Rectal smooth muscle tissue (tissue), 1 donor: ENCODE measurements around the gene JSRP1.

Experiments used
- H3K27ac ChIP-seq: one replicate; pipeline ENCODE4 v1.7.0; 2013; ENCODE audit warnings: low read depth, low read length, inconsistent platforms
- H3K27me3 ChIP-seq: one replicate; pipeline ENCODE4 v1.7.0; 2013; ENCODE audit warnings: low read length; ENCODE audit not compliant: control insufficient read depth, insufficient read depth
- H3K36me3 ChIP-seq: one replicate; pipeline ENCODE4 v1.7.0; 2013; ENCODE audit warnings: low read length; ENCODE audit not compliant: control insufficient read depth, insufficient read depth
- H3K4me1 ChIP-seq: one replicate; pipeline ENCODE4 v1.7.0; 2013; ENCODE audit warnings: low read length; ENCODE audit not compliant: control insufficient read depth, insufficient read depth
- H3K4me3 ChIP-seq: one replicate; pipeline ENCODE4 v1.7.0; 2013; ENCODE audit warnings: low read length
- H3K9ac ChIP-seq: one replicate; pipeline ENCODE4 v1.7.0; 2013; ENCODE audit warnings: low read length

Gene JSRP1

DNA sequence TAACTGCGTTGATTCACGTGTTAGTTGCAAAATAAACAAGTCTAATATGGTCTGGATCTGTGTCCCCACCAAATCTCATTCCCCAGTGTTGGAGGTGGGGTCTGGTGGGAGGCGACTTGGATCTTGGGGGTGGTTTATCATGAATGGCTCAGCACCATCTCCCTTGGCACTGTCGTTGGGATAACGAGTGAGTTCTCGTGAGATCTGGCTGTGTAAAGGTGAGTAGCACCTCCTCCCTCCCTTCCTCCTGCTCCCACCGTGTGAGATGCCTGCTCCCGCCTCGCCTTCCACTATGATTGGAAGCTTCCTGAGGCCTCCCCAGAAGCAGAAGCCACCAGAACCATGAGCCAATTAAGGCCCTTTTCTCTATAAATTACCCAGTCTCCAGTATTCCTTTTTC, 20.9 kb upstream of the JSRP1 start:
- H3K9ac ChIP-seq: no peak overlapping the region
- H3K27ac ChIP-seq: no peak overlapping the region
- peaks cover 5% of the 10 kb centered on the region for H3K36me3 ChIP-seq
- peaks cover 12% of the 10 kb centered on the region for H3K4me1 ChIP-seq
- H3K27me3 ChIP-seq: no peaks in the 10 kb centered on the region
- no peak overlapping the region for H3K4me3 ChIP-seq

- Histone ChIP-seq H3K27ac (no peak overlapping the region), H3K9ac (no peak overlapping the region), H3K4me3 (no peak overlapping the region), H3K36me3 (peaks cover 8% of the 10 kb centered on the region), H3K4me1 (peaks cover 17% of the 10 kb centered on the region), H3K27me3 (no peaks in the 10 kb centered on the region)
Observed at GRCh38 chr19:2276429-2276986, 20.3 kb upstream of the JSRP1 start.

DNA sequence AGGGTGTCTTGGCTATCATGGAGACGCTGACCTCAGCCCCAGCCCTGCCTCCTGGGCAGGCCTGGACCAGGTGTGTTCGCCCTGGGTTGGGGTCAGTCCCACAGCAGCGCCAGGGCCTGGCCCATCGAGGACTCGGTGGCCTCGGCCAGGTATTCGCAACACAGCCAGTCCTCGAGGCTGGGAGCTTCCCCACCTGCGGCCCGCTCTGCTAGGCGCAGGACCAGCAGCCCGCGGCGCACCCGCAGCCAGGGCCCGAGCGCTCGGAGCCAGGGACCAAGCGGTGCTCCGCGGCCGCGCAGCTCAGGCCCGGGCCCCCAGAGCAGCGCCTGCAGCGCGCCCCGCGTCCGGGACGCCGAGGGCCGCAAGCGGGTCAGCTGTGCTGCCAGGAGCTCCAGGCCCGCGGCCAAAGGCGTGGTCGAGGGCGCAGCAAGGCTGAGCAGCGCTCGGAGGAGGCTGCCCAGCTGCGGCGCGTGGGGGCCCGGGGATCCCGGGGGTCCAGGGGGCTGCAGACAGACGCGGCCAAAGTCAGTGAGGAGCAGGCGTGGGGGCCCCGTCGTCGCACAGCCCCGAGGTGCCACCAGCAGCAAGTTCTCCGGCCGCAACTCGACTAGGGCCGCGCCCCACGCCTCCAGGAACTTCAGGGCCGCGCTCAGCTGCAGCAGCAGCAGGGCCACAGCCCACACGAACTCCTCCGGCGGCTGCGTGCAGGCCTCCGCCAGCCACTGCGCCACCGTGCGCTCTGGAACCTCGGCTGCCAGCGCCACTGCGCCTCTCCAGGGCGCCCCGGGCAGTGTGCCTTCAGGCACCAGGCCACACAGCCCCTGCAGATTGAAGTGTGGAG, 19.6 kb upstream of the JSRP1 start:
- Histone ChIP-seq H3K9ac (no peak overlapping the region), H3K36me3 (peaks cover 8% of the 10 kb centered on the region), H3K27ac (no peak overlapping the region), H3K4me3 (peak overlapping the region; percentile 19), H3K27me3 (no peaks in the 10 kb centered on the region), H3K4me1 (peaks cover 18% of the 10 kb centered on the region)

DNA sequence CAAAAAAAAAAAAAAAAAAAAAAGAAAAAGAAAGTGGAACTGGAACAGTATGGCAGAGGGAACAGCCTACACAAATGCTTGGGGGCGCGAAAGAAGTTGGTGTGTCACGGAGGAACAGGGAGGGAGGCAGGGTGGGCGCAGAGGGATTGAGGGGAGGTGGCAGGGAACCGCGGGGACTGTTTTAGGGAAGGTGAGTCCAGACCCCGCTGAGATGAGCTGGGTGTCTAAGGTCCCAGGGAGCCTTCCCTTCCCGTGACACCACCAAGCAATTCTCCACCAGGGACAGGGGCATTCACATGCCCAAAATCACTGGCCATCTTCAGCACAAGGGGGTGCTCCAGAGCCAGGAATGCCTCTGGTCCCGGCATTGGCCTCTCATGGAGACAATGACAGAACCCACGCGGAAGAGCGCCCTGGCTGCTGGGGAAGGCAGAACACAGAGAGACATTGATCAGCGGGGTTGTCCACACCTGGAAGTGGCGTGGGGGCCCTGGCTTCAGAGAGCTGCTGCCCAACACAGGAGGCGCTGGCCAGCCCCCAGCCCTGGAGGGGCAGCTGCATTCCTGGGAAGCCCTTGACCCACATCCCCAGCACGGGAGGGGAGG, 18.8 kb upstream of the JSRP1 start:
- Histone ChIP-seq H3K4me1 (peaks cover 18% of the 10 kb centered on the region), H3K27ac (no peak overlapping the region), H3K27me3 (no peaks in the 10 kb centered on the region), H3K36me3 (peaks cover 8% of the 10 kb centered on the region), H3K4me3 (peak overlapping the region; percentile 19), H3K9ac (no peak overlapping the region)

- H3K27ac ChIP-seq: peak overlapping the region; percentile 41
- H3K4me1 ChIP-seq: peaks cover 18% of the 10 kb centered on the region
- no peaks in the 10 kb centered on the region for H3K27me3 ChIP-seq
- H3K36me3 ChIP-seq: peaks cover 10% of the 10 kb centered on the region
- H3K9ac ChIP-seq: no peak overlapping the region
- H3K4me3 ChIP-seq: peak overlapping the region; percentile 2
Observed at GRCh38 chr19:2274185-2274711, 18.0 kb upstream of the JSRP1 start.

GRCh38 chr19:2273356-2274184, 17.4 kb upstream of the JSRP1 start:
- Histone ChIP-seq H3K36me3 (peaks cover 10% of the 10 kb centered on the region), H3K9ac (no peak overlapping the region), H3K27me3 (no peaks in the 10 kb centered on the region), H3K4me1 (peaks cover 18% of the 10 kb centered on the region), H3K4me3 (peak overlapping the region; percentile 49), H3K27ac (peak overlapping the region; percentile 68)

DNA sequence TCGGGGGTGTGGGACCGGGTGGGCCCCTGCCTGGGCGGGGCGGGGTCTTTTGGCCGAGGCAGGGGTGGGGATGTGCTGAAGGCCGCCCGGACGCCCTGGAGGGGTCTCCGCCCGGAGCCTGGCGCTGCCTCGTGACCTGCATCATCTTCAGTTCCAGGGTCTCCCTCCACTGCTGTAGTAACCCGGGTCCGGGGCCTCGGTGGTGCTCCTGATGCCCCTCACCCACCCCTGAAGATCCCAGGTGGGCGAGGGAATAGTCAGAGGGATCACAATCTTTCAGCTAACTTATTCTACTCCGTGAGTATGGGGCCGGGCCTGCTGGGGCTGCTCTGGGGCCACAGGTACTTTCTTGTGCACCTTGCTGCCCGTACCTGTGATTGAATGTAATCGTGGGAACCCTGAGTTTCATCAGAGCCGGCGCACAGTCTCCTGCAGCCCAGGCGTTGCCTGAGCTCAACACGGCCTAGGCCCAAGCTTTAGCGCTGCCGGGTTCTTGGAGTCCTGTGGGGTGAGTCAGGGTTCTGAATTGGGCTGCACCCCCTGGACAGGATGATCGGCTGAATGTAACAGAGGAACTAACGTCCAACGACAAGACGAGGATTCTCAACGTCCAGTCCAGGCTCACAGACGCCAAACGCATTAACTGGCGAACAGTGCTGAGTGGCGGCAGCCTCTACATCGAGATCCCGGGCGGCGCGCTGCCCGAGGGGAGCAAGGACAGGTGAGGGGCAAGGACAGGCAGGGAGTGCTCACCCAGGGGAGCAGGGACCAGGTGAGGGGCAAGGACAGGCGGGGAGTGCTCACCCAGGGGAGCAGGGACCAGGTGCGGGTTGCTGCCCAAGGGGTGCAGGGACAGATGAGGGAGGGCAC, 15.3 kb upstream of the JSRP1 start:
- peak overlapping the region; percentile 51 for H3K9ac ChIP-seq
- no peaks in the 10 kb centered on the region for H3K27me3 ChIP-seq
- peak overlapping the region; percentile 99 for H3K27ac ChIP-seq
- peaks cover 10% of the 10 kb centered on the region for H3K36me3 ChIP-seq
- H3K4me3 ChIP-seq: peak overlapping the region; percentile 89
- peaks cover 18% of the 10 kb centered on the region for H3K4me1 ChIP-seq

GRCh38 chr19:2270423-2271233, 14.4 kb upstream of the JSRP1 start:
- Histone ChIP-seq H3K4me3 (peak overlapping the region; percentile 89), H3K4me1 (peaks cover 18% of the 10 kb centered on the region), H3K27me3 (no peaks in the 10 kb centered on the region), H3K36me3 (peaks cover 10% of the 10 kb centered on the region), H3K27ac (peak overlapping the region; percentile 99), H3K9ac (peak overlapping the region; percentile 99)

DNA sequence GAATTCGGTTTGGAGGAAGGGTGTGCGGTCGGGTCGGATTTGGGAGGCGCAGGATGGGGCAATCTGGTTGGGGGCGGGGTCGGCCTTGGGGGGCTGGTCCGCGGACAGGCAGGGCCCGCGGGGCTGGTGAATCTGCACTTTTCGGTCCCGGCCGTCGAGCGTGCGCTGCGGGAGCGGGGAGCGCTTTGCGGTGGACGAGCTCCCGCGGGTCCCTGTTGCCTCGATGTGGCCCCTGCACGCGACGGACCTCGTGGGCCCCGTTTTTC, 13.9 kb upstream of the JSRP1 start:
- peak overlapping the region; percentile 99 for H3K27ac ChIP-seq
- H3K4me3 ChIP-seq: peak overlapping the region; percentile 89
- H3K36me3 ChIP-seq: peaks cover 10% of the 10 kb centered on the region
- H3K4me1 ChIP-seq: peaks cover 14% of the 10 kb centered on the region
- peak overlapping the region; percentile 99 for H3K9ac ChIP-seq
- no peaks in the 10 kb centered on the region for H3K27me3 ChIP-seq

DNA sequence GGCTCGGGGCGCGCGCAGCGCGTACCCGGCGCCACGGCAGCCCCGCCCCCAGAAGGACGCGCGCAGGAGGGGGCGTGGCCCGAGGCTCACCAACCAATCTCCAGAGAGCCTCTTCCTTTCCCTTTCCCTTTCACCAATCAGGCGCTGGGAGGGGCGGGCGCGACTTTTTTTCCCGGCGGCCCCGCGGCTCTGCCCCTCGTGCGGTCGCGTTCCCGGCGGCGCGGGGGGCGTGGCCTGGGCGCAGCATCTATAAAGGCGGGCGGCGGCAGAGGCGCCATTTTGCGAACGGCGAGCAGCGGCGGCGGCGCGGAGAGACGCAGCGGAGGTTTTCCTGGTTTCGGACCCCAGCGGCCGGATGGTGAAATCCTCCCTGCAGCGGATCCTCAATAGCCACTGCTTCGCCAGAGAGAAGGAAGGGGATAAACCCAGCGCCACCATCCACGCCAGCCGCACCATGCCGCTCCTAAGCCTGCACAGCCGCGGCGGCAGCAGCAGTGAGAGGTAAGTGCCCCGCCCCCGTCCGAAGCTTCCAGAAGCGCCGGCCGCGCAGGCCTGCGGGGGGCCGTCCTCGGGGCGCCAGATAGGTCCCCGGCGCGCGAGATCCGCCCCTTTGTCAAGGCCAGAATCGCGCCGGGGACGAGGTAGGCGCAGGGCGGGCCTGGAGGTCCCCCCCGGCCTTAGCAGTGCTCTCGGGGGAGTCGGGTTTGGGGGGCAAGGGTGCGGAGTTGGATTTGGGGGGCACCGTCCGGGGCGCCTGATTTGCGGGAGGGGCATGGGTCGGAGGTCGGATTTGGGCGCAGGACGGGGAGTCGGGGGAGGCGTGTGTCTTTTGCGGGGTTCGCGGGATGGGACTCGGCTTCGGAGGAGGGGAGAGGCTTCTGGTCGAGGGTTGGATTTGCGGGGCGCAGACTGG, 13.3 kb upstream of the JSRP1 start:
- H3K36me3 ChIP-seq: peaks cover 10% of the 10 kb centered on the region
- H3K4me1 ChIP-seq: peaks cover 12% of the 10 kb centered on the region
- peak overlapping the region; percentile 99 for H3K27ac ChIP-seq
- peak overlapping the region; percentile 89 for H3K4me3 ChIP-seq
- H3K27me3 ChIP-seq: no peaks in the 10 kb centered on the region
- peak overlapping the region; percentile 99 for H3K9ac ChIP-seq
